Neural cell (in vitro differentiated cells): ENCODE measurements around the gene SERGEF. TPM values are rescaled to one million over a fixed set of nuclear protein-coding genes. Genes with fewer than 3 reads are reported as not detected.

Experiments used
- H2AFZ ChIP-seq: fragments of 200-600, 300-800 bp; sonication (generic), shearing (Covaris generic); 2 replicates; pipeline ENCODE4 v1.6.0; 2014; ENCODE audit warnings: low read depth, mild to moderate bottlenecking, antibody characterized with exemption, low read length, moderate library complexity
- H3F3A ChIP-seq: fragments of 200-600 bp; shearing (Covaris generic); 2 replicates; pipeline ENCODE4 v1.6.1; 2016; ENCODE audit warnings: mild to moderate bottlenecking, moderate library complexity, mixed read lengths, antibody characterized with exemption, low read length; ENCODE audit not compliant: insufficient read depth, poor library complexity, severe bottlenecking
- H3K27ac ChIP-seq: fragments of 200-600, 300-800 bp; sonication (generic), shearing (Covaris generic); 2 replicates; pipeline ENCODE4 v1.5.1; 2014; ENCODE audit warnings: mild to moderate bottlenecking, low read length, moderate library complexity
- H3K27me3 ChIP-seq: fragments of 300-800, 200-600 bp; sonication (generic), shearing (Covaris generic); 2 replicates; pipeline ENCODE4 v1.6.0; 2014; ENCODE audit warnings: mild to moderate bottlenecking, low read depth, low read length, moderate library complexity; ENCODE audit not compliant: insufficient read depth
- H3K36me3 ChIP-seq: fragments of 300-800, 200-600 bp; sonication (generic), shearing (Covaris generic); 2 replicates; pipeline ENCODE4 v1.5.1; 2014; ENCODE audit warnings: mild to moderate bottlenecking, antibody characterized with exemption, low read length, moderate library complexity; ENCODE audit not compliant: insufficient read depth
- H3K4me2 ChIP-seq: fragments of 300-800, 200-600 bp; sonication (generic), shearing (Covaris generic); 2 replicates; pipeline ENCODE4 v1.6.0; 2014; ENCODE audit warnings: mild to moderate bottlenecking, low read length
- H3K4me3 ChIP-seq: fragments of 300-800, 200-600 bp; sonication (generic), shearing (Covaris generic); 2 replicates; pipeline ENCODE4 v1.5.1; 2014; ENCODE audit warnings: mild to moderate bottlenecking, low read length, moderate library complexity
- H3K79me2 ChIP-seq: fragments of 200-600 bp; shearing (Covaris generic); replicated peaks from 2 replicates; pipeline ENCODE4 v1.6.0; 2014; ENCODE audit warnings: mild to moderate bottlenecking, low read length, moderate library complexity; ENCODE audit not compliant: insufficient read depth
- H3K9ac ChIP-seq: fragments of 300-800, 200-600 bp; sonication (generic), shearing (Covaris generic); 2 replicates; pipeline ENCODE4 v1.6.1; 2016; ENCODE audit warnings: mild to moderate bottlenecking, low read length, mixed read lengths
- H3K9me2 ChIP-seq: fragments of 200-600 bp; shearing (Covaris generic); 2 replicates; pipeline ENCODE4 v1.6.1; 2016; ENCODE audit warnings: mild to moderate bottlenecking, low read length, mixed read lengths; ENCODE audit not compliant: insufficient read depth
- H3K9me3 ChIP-seq: fragments of 200-600, 300-800 bp; sonication (generic), shearing (Covaris generic); 2 replicates; pipeline ENCODE4 v1.6.1; 2016; ENCODE audit warnings: mild to moderate bottlenecking, mixed run types, low read length, moderate library complexity, mixed read lengths
- H4K20me1 ChIP-seq: fragments of 200-600 bp; shearing (Covaris generic); 2 replicates; pipeline ENCODE4 v1.6.1; 2016; ENCODE audit warnings: mild to moderate bottlenecking, mixed run types; ENCODE audit not compliant: insufficient read depth
- EP300 ChIP-seq: fragments of 450-650 bp; conservative IDR thresholded peaks from 2 replicates; pipeline ENCODE4 v1.6.1; 2014; ENCODE audit warnings: antibody characterized with exemption, mild to moderate bottlenecking, moderate library complexity; ENCODE audit not compliant: poor library complexity, severe bottlenecking
- EZH2 ChIP-seq: fragments of 200-600, 300-800 bp; shearing (Covaris generic), sonication (generic); IDR thresholded peaks from 2 replicates; pipeline ENCODE4 v1.6.1; 2014; ENCODE audit warnings: antibody characterized with exemption, low read length, borderline replicate concordance, mild to moderate bottlenecking; ENCODE audit not compliant: insufficient read depth, poor library complexity, severe bottlenecking
- MXI1 ChIP-seq: fragments of 450-650 bp; conservative IDR thresholded peaks from 2 replicates; pipeline ENCODE4 v1.6.1; 2014; ENCODE audit warnings: antibody characterized with exemption, mild to moderate bottlenecking; ENCODE audit not compliant: poor library complexity, severe bottlenecking
- POLR2AphosphoS5 ChIP-seq: IDR thresholded peaks from 2 replicates; pipeline ENCODE4 v1.6.1; 2012
- RAD21 ChIP-seq: fragments of 450-650 bp; conservative IDR thresholded peaks from 2 replicates; pipeline ENCODE4 v1.6.1; 2014; ENCODE audit warnings: antibody characterized with exemption, mild to moderate bottlenecking, moderate library complexity
- REST ChIP-seq: IDR thresholded peaks from 2 replicates; pipeline ENCODE4 v1.6.1; 2012; ENCODE audit warnings: borderline replicate concordance
- SMC3 ChIP-seq: fragments of 450-650 bp; conservative IDR thresholded peaks from 2 replicates; pipeline ENCODE4 v1.6.1; 2014; ENCODE audit warnings: antibody characterized with exemption, mild to moderate bottlenecking, moderate library complexity; ENCODE audit not compliant: poor library complexity
- TAF1 ChIP-seq: IDR thresholded peaks from 2 replicates; pipeline ENCODE4 v1.6.1; 2012; ENCODE audit warnings: low read depth
- polyA plus RNA-seq: library from polyadenylated mRNA; depleted of rRNA; stranded (reverse); fragments of >200 nt; gene quantifications from 2 replicates; pipeline ENCODE4 v1.2.3, GENCODE V29; 2014
- TF ChIP-seq, protein P1 (sequence below): fragments of 450-650 bp; IDR thresholded peaks from 2 replicates; pipeline ENCODE4 v1.5.1; 2014; ENCODE audit warnings: antibody characterized with exemption, mild to moderate bottlenecking, moderate library complexity; ENCODE audit not compliant: poor library complexity, severe bottlenecking

The SERGEF gene
- polyA plus RNA-seq, 1 donor from 2014 or later: 49.6 TPM

GRCh38 chr11:18010977-18011586 lies 1.8 kb downstream of the SERGEF start:
- peak overlapping the region; percentile 97 for H3K4me3 ChIP-seq

GRCh38 chr11:18010121-18010670 lies 2.7 kb downstream of the SERGEF start:
- no peak overlapping the region for H2AFZ ChIP-seq
- no peak overlapping the region for H3K4me2 ChIP-seq
- no peaks in the 10 kb centered on the region for H4K20me1 ChIP-seq
- no peaks in the 10 kb centered on the region for H3K9me2 ChIP-seq
- H3K9ac ChIP-seq: no peak overlapping the region
- H3K27ac ChIP-seq: no peak overlapping the region
- peaks cover 6% of the 10 kb centered on the region for H3K79me2 ChIP-seq
- H3K36me3 ChIP-seq: peaks cover 3% of the 10 kb centered on the region
- no peaks in the 10 kb centered on the region for H3K27me3 ChIP-seq
- H3K9me3 ChIP-seq: no peaks in the 10 kb centered on the region
- H3K4me3 ChIP-seq: no peak overlapping the region
- H3F3A ChIP-seq: no peaks in the 10 kb centered on the region
- TF ChIP-seq MXI1 (no peak), EZH2 (no peak), SMC3 (no peak), TAF1 (no peak), POLR2AphosphoS5 (no peak), RAD21 (no peak), EP300 (no peak)
- TF ChIP-seq, protein P1, sequence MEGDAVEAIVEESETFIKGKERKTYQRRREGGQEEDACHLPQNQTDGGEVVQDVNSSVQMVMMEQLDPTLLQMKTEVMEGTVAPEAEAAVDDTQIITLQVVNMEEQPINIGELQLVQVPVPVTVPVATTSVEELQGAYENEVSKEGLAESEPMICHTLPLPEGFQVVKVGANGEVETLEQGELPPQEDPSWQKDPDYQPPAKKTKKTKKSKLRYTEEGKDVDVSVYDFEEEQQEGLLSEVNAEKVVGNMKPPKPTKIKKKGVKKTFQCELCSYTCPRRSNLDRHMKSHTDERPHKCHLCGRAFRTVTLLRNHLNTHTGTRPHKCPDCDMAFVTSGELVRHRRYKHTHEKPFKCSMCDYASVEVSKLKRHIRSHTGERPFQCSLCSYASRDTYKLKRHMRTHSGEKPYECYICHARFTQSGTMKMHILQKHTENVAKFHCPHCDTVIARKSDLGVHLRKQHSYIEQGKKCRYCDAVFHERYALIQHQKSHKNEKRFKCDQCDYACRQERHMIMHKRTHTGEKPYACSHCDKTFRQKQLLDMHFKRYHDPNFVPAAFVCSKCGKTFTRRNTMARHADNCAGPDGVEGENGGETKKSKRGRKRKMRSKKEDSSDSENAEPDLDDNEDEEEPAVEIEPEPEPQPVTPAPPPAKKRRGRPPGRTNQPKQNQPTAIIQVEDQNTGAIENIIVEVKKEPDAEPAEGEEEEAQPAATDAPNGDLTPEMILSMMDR: no peak

More at GRCh38 chr11:18010977-18011586, 1.8 kb downstream of the SERGEF start:
- no peaks in the 10 kb centered on the region for H3F3A ChIP-seq
- H3K9me2 ChIP-seq: no peaks in the 10 kb centered on the region
- no peak overlapping the region for H2AFZ ChIP-seq
- H3K4me2 ChIP-seq: peak overlapping the region; percentile 81
- H4K20me1 ChIP-seq: no peaks in the 10 kb centered on the region
- no peaks in the 10 kb centered on the region for H3K36me3 ChIP-seq
- H3K9ac ChIP-seq: no peak overlapping the region
- H3K27ac ChIP-seq: no peak overlapping the region
- no peak for TF ChIP-seq REST
- TF ChIP-seq RAD21: no peak
- no peak for TF ChIP-seq SMC3
- TF ChIP-seq, protein P1: no peak
- TF ChIP-seq EP300: no peak
- TF ChIP-seq MXI1: no peak
- no peak for TF ChIP-seq EZH2
- no peak for TF ChIP-seq POLR2AphosphoS5
- no peak for TF ChIP-seq TAF1
- H3K79me2 ChIP-seq: peaks cover 6% of the 10 kb centered on the region
- no peaks in the 10 kb centered on the region for H3K9me3 ChIP-seq
- H3K27me3 ChIP-seq: no peaks in the 10 kb centered on the region
